GM19455 (cell line): ENCODE measurements around the gene TAF5L.

Experiments used
- ATAC-seq: cut with Tn5 transposase; IDR thresholded peaks from one replicate; pipeline ENCODE4 v1.9.1; 2021; ENCODE audit not compliant: unreplicated experiment

The TAF5L gene

GRCh38 chr1:229625915-229626831 lies at the start of gene TAF5L, which contains the start of gene URB2:
Gene TAF5L (minus strand): TSS chr1:229626122. CDS start chr1:229614482, 11,640 bp downstream.
Gene URB2 (plus strand): TSS chr1:229626247. CDS start chr1:229627634, 1,387 bp downstream.
- peak; percentile 78 for ATAC-seq

- no peak for ATAC-seq
Observed at GRCh38 chr1:229675396-229675795, 49.5 kb upstream of the TAF5L start.

- no peak for ATAC-seq
Observed at GRCh38 chr1:229674042-229674441, 48.1 kb upstream of the TAF5L start.

GRCh38 chr1:229672246-229672645 lies 46.3 kb upstream of the TAF5L start:
- ATAC-seq = no peak

- ATAC-seq = no peak
Observed at GRCh38 chr1:229671310-229671709, 45.4 kb upstream of the TAF5L start.

- ATAC-seq = no peak
Observed at GRCh38 chr1:229669333-229669732, 43.4 kb upstream of the TAF5L start.

- no peak for ATAC-seq
Observed at GRCh38 chr1:229666585-229666984, 40.7 kb upstream of the TAF5L start.

- no peak for ATAC-seq
Observed at GRCh38 chr1:229665912-229666558, 40.1 kb upstream of the TAF5L start.

GRCh38 chr1:229664133-229664689 lies 38.3 kb upstream of the TAF5L start:
- no peak for ATAC-seq

- no peak for ATAC-seq
Observed at GRCh38 chr1:229661897-229662296, 36.0 kb upstream of the TAF5L start.

GRCh38 chr1:229661022-229661877 lies 35.3 kb upstream of the TAF5L start:
- ATAC-seq = no peak

GRCh38 chr1:229657993-229658755 lies 32.3 kb upstream of the TAF5L start:
- no peak for ATAC-seq

- no peak for ATAC-seq
Observed at GRCh38 chr1:229655781-229656180, 29.9 kb upstream of the TAF5L start.

- ATAC-seq = no peak
Observed at GRCh38 chr1:229653420-229653819, 27.5 kb upstream of the TAF5L start.

GRCh38 chr1:229651546-229651945 lies 25.6 kb upstream of the TAF5L start:
- no peak for ATAC-seq

- no peak for ATAC-seq
Observed at GRCh38 chr1:229650045-229650444, 24.1 kb upstream of the TAF5L start.

- ATAC-seq = no peak
Observed at GRCh38 chr1:229648406-229648805, 22.5 kb upstream of the TAF5L start.

- ATAC-seq = no peak
Observed at GRCh38 chr1:229645324-229645993, 19.5 kb upstream of the TAF5L start.

GRCh38 chr1:229643996-229644745 lies 18.2 kb upstream of the TAF5L start:
- ATAC-seq = no peak
